ENCODE measurements around the gene GPR153.
"Not testable (repeated sequence)": the region's sequence is repeated elsewhere in the genome, so short reads cannot be mapped to it uniquely, and the experiment has no call there.

GPR153 gene

DNA sequence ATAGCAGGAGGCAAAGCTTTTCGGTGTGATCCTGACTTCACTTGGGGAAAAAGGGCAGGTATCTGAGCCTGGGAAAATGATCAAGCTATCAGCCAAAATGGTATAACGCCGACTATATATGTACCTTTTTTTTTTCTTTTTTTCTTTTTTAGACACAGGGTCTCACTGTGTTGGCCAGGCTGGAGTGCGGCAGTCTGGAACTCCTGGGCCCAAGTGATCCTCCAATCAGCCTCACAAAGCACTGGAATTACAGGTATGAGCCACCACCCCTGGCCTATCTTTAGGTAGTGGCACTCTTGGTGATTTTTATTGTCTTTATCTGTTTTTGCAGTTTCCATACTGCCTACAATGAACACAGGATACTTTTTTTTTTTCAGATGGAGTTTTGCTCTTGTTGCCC, 23.8 kb downstream of the GPR153 start:
- in situ Hi-C loops (cut with HindIII; ENCODE audit: low sequenced_read_pairs) = no loop called here

DNA sequence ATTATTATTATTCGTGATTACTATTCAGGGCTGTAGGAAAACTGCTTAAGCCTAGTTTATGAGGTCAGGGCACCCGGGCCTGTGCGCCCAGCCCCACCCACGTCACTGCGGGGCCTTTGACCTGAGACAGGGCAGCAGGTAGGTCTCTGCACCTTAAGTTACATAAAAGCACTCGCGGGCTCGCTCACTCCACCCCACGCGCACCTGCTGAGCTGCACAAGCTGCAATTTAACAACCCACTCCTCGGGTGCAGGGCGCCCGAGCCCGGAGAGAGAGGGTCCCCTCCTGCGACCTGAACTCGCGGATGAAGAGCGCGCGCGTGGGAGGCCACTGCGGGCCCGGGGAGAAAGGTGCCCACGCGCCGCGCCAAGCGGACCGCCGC, 25.6 kb downstream of the GPR153 start:
- in situ Hi-C loops (cut with HindIII; ENCODE audit: low sequenced_read_pairs) = no loop called here

DNA sequence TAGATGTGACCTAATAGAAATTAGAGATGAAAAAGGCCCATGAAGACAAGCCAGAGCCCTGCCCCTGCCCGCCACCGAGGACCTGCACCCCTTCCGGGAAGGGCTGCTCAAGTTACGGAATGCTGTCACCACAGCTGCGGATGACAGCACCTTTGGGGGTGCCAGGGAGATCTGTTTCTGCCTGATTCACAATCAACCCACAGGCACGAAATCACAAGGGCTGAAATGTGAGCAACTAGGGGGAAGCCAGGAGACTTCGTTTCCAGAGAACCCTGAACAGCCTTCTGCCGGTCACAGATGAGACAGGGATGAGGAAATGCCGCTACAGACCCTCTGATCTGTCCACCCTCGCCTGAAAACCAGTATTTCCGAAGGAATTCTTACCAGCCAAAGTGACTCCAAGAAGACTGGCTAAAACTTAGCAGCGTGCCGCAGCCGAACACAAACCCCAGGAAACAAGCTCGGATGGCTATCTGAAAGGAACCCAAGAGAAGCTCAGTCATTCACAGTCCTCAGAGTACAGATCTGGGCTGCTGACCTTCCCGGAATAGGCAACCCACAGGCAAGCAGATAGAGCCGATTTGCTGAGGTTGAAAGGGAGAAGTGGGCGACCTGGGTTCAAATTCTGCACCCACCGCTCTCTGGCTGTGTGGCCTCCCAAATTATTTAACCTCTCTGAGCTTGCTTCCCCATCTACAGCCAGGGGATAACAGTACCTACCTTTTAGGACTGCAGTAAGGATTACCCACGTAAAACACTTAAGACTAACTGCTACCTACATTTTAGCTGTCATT, 26.2 kb downstream of the GPR153 start:
- in situ Hi-C loops (cut with HindIII; ENCODE audit: low sequenced_read_pairs) = no loop called here

DNA sequence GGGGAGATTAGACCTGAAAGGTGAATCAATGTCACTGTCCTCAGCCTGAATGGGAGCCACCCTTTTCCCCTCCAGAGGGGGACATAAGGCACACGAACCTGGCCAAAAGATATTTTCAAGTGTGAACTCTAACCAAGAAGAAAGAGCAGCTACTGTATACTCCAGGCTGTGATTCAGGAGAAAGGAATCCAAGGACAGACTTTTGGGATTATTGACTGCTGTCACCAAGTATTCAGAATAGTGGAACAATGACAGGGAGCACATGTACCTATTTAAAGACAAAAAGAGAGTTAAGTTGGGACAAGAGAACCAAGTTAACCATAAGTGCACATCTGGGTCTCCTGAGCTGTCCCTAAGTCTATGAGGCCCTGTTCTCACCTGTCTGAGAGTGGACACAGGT, 27.5 kb downstream of the GPR153 start:
- in situ Hi-C loops (cut with HindIII; ENCODE audit: low sequenced_read_pairs) = no loop called here

DNA sequence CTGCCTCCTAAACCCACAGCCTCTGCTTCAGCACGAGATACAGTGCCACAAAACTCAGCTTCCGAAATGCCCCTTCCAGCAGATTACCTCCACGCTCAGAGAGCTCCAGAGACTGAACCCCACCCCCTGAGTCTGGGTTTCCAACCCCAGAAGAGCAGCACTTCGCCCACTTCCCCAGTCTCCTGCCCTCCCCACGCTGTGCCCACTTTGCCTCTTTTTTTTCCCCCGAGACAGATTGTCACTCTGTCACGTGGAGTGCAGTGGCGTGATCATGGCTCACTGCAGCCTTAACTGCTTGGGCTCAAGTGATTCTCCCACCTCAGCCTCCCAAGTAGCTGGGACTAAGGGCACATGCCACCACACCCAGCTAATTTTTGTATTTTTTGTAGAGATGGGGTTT, 35.2 kb downstream of the GPR153 start:
- in situ Hi-C loops (cut with HindIII; ENCODE audit: low sequenced_read_pairs) = no loop called here

DNA sequence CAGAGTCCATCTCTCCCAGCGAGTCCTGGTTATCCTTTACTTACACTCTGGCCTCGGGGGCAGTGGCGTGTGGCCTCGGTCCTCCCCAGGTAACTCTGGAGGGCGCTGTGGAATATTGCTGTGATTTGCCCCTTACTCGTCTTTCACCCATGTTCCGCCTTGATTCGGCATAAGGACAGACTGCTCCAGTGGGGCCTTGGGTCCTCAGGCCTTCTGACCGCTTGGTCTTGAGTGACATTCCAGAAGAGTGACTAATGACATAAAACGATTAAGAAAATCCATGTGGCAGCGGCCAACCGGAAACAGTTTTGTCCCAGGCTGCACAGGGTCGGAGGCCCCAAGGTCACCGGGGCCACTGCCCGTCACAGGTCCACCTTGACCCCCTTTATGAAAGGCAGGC, 36.2 kb downstream of the GPR153 start:
- in situ Hi-C loops (cut with HindIII; ENCODE audit: low sequenced_read_pairs) = no loop called here

DNA sequence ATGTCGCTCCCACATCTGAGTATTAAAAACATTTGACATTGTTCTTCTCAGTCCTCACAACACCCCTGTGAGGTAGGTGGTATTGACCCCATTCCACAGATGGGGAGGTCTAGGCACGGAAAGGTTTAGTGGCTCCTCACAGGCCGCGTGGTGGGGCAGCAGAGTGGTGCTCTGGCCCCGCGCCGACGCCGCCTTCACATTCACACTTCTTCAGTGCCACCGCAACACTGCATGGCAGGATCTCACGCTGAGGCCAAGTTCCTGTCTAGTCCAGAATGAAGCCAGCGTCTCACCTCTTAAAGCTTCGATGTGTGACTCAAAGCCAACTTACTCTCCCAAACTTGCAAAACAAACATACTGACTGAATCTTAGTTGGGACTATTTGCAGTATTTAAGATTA, 37.3 kb downstream of the GPR153 start:
- in situ Hi-C loops (cut with HindIII; ENCODE audit: low sequenced_read_pairs) = no loop called here

DNA sequence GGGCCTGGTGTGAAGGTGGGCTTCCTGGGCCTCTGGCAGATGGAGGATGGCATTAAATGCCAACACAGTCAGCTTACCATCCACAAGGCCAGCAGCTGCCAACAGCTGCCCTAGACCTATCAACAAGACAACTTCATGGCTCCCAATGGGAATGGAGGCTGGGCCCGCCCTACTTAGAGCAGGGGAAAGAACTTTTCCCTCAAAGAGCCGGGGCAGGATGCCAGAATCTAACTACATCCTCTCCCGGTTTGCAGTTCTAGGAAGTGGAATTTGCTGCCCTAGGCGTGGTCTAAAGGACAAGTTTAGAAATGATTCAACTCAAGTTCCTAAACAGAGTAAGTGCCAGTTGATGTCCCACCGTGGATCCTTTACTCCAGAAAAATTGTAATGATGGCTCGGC, 38.3 kb downstream of the GPR153 start:
- in situ Hi-C loops (cut with HindIII; ENCODE audit: low sequenced_read_pairs) = no loop called here

DNA sequence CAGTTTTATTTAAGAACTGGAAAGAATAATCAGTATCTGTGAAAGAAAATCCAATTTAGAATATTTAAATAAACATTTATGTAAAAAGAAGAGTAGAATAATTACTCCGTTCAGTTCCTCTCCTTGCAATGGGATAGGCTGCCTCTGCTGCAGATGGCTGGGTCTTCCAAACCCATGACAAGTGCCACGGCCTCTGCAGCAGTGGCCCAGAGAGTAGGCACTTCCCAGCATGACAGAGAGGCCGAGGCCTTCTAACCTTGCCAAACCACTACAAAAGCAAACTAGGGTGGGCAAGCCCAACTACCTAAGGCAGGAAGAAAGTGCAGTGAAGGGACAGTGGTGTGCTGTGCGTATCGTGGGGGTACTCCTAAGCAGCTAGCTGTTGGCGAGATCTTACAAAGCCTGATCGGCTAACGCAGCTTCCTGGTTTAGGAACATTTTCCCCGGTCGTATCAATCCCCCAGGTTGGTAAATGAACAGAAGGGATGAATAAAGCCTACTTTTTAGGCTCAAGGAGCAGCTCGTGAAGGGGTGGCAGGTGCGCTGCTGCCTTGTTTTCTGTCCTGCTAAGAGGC, 39.6 kb downstream of the GPR153 start:
- in situ Hi-C loops (cut with HindIII; ENCODE audit: low sequenced_read_pairs) = no loop called here

DNA sequence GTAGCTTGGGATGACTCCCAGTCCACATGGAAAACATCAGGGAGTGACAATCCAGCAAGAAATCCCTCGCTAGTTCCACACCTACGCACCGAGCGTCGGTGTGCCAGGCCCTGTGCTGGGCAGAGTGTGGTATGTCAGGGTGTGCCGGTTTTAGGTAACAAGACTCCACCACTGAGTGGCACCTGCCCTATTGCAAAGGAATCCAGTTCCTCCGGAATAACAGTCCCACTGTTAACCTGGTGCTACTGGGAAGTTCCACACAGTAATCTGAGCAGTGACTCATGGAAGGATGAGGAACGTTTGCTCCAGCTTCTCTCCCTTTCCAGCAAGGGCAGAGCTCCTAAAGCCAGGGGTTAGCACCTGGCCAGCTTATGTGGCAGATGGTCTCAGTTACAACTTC, 40.7 kb downstream of the GPR153 start:
- in situ Hi-C loops (cut with HindIII; ENCODE audit: low sequenced_read_pairs) = no loop called here

DNA sequence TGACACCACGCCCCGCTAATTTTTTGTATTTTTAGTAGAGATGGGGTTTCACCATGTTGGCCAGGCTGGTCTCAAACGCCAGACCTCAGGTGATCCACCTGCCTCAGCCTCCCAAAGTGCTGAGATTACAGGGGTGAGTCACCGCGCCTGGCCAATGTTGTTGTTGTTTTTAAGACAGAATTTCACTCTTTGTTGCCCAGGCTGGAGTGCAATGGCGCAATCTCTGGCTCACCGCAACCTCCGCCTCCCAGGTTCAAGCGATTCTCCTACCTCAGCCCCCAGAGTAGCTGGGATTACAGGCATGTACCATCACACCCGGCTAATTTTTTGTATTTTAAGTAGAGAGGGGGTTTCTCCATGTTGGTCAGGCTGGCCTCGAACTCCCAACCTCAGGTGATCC, 41.3 kb downstream of the GPR153 start:
- in situ Hi-C loops (cut with HindIII; ENCODE audit: low sequenced_read_pairs) = not testable (repeated sequence)

DNA sequence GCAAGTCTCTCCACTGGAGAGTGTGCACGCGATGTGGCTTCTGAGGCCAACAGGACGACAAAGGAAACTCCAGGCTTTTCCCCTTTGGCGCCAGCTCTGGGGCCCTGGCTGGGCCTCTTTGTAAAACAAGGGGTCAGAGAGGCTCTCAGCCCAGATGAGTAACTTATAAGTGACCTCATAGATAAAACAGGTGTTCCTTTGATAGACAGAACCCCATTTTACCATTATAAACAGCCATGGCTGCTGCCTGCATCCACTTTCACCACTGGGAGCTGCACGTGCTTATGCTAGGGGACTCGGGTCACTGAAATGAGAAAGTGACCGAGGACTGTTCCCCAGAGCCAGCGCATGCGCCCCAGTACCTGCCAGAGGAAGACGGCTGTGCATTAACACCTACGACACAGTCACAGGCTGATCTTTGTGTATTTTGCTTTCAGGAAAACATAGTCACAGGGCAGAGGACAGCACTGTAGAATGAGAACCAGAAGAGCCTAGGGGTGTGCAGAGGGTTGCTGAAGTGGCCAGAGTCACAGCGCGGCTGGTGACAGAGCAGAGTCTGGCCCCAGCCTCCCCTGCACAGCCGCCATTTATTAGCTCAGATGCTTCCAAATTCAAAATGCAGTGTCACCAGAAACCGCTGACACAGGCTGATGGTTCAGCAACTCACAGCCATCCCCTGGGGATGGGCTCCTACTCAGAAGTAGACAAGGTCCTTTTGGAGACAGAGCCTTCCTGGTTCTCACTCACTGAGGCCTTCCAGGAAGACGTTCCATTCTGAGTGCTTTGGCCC, 42.3 kb downstream of the GPR153 start:
- in situ Hi-C loops (cut with HindIII; ENCODE audit: low sequenced_read_pairs) = no loop called here

DNA sequence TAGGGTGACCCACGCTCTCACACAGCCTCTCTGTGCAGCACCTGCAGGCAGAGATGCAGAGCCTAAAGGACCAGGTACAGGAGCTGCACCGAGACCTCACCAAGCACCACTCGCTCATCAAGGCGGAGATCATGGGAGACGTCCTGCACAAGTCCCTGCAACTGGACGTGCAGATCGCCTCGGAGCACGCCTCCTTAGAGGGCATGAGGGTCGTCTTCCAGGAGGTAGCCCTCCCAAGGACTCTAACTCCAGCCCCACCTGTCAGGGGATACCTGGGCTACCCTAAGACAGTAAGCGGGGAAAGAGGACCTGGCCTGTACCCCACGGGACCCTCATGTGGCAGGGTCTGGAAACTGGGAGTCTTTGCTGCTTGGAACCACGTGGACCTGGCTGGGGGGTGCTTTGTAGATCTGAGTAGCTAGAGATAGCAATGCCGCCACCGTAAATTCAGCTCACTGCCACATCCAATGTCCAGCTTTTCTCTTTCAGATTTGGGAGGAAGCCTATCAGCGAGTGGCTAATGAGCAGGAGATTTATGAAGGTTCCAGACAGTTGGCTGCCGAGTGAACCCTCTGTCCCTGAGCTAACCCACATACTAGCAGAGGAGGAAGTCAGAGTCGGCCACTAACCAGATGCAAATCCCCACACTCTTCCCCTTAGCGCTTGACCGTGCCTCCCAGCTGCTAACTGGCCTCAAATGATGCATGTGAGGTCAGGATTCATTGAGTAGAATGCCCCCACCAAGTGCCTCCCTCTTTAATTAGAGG, 48.5 kb downstream of the GPR153 start:
- in situ Hi-C loops (cut with HindIII; ENCODE audit: low sequenced_read_pairs) = no loop called here

DNA sequence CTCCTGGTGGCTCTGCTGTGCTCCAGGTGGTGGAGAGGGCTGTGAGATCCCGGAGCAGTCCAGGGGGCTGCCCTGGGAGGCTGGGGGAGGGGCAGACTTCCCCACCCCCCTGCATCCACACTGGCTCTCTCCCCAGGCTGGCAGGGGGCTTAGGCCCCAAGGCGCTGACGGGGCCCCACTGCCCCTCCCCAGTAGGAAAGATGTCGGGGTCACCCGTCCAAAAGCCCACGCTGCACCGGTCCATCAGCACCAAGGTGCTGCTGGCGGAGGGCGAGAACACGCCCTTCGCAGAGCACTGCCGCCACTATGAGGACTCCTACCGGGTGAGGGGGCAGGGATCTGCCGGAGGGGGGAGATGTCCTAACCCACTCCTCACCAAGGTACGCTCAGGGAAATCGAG, 49.2 kb downstream of the GPR153 start:
- in situ Hi-C loops (cut with HindIII; ENCODE audit: low sequenced_read_pairs) = no loop called here

DNA sequence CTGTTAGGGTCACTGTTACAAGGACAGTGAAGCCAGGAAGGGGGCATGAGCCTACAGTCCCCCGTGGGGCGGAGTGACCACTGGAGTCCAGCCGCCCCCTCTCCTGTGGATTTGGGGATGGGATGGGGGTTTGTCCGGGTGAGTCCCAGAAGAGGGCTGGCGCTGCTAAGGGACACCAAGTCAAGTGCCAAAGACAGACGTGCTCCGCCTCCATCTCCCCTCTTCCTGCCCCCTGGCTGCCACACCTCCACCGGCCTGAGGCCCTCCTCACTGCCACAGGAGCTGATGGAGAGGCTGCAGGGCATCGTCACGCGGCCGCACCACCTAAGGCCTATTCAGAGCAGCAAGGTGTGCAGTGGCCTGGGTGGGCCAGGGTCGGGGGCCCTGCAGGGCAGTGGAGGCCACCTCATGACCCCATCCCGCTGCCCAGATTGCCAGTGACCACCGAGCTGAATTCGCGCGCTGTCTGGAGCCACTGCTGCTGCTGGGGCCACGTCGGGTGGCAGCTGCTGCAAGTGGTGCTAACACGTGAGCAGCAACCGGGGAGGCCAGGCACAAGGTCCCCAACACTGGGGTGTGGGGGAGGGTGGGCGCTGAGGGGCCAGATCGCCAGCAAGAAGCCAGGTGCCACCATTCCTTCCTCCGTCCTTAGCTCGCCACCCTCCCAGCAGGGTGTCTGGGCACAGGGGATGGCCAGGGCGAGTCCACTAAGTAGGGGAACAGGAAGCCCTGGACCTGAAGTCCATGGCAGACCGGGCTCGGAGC, 50.1 kb downstream of the GPR153 start:
- in situ Hi-C loops (cut with HindIII; ENCODE audit: low sequenced_read_pairs) = no loop called here

DNA sequence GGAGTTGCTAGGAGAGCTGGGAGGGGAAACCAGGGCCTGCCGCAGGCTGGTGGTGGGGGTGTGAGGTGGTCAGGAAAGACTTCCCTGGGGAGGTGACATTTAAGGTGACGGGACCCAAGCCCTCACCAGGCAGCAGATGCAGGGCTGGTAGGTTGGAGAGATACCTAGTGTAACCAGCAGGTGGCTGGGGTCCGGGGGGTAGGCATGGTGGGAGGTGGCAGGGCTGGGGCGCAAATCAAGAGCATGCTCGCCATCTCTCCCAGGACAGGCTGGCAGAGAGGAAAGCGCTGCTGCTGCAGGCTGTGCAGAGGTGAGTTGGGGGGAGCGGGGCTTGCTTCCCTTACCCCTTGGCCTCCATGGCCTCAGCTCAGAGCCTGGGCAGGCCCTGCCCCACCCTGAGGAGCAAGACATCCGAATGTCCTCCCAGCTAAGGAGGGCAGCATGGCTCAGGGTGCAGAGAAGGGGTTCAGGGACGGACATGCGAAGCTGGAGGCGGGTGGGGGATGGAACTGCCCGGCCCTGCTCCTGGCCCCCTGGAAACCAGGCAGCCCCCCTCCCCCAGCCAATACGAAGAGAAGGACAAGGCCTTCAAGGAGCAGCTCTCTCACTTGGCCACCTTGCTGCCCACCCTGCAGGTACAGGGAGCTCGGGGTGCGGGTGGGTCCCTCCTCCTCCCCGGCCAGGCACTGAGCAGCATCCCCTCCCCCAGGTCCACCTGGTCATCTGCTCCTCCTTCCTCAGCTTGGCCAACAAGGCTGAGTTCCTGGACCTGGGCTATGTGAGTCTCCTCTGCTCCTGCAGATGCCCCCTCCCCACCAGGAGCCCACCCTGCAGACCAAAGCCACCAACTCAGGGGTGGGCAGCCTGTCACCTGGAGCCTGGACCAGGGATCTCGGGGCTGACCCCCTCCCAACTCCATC, 51.0 kb downstream of the GPR153 start:
- in situ Hi-C loops (cut with HindIII; ENCODE audit: low sequenced_read_pairs) = no loop called here

DNA sequence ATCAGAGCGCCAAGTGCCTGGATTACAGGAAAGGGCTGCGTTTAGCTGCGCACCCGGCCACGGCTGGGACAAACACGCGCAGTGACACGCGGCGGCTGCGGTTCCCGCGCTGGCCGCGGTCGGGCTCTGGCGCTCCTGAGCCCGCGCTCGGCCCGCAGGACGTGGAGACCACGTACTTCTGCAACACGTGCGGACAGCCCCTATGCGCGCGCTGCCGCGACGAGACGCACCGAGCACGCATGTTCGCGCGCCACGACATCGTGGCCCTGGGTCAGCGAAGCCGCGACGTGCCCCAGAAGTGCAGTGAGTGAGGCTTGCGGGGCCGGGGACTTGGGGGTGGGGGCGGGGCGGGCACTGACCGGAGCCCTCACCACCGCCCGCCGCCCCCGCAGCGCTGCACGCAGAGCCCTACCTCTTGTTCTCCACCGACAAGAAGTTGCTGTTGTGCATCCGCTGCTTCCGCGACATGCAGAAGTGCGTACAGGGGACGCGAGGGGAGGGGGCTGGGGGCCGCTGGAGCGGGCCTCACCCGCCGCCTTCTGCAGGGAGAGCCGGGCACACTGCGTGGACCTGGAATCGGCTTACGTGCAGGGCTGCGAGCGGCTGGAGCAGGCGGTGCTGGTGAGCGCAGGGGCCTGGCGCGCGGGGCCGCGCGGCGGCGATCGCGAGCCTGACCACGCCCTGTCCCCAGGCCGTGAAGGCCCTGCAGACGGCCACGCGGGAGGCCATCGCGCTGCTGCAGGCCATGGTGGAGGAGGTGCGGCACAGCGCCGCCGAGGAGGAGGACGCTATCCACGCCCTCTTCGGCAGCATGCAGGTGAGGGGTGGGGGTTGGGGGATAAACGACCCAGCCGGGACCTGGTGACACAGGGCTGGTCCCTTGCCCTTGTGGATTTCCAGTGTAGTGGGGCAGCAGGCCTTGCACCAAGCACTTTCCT, 51.9 kb downstream of the GPR153 start:
- in situ Hi-C loops (cut with HindIII; ENCODE audit: low sequenced_read_pairs) = no loop called here

DNA sequence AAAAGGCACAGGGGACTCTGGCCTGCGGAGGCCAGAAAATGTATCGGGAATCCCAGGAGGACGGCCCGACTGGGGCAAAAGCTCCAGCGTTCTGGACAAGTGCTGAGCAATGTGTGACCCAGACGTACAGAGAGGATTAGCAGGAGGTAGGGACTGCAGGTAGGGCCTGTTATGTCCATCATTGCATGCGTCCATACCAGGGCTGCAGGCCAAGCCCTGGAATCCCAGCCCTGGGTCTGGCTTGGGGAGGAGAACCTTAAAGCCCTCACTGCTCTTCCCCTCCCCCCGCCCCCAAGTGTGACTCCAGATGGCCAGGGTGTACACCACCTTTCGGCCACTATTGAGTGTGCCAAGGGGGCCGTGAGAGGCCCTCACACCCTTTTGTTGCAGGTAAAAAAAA, 53.0 kb downstream of the GPR153 start:
- in situ Hi-C loops (cut with HindIII; ENCODE audit: low sequenced_read_pairs) = no loop called here
